Activated CD8-positive, alpha-beta memory T cell treated with anti-CD3 and anti-CD28 coated beads, Interleukin-2, amount 50 U/mL, for 4 hours (primary cell): ENCODE data around the gene MISFA.
"Not testable (repeated sequence)": the region's sequence is repeated elsewhere in the genome, so short reads cannot be mapped to it uniquely, and the experiment has no call there.

Experiments used
- DNase-seq: peaks from one replicate; pipeline ENCODE4 v3.0.0-alpha.2; 2020

The MISFA gene

GRCh38 chr11:18618342-18619025, 18.9 kb downstream of the MISFA start:
- DNase-seq: no peak

DNA sequence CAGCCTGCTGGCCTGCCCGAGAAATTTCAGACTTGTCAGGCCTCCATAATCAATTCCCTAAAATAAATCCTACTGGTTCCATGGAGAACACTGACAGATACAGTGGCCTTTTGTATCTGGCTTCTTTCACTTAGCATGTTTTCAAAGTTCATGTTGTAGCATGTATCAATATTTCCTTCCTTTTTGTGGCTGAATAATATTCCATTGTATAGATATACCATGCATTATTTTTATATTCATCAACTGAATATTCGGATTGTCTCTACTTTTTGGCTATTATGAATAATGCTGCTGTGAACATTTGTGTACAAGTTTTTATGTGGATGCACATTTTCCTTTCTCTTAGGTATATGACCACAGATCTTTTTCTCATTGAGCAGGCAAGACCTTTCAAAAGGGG, 24.1 kb downstream of the MISFA start:
- DNase-seq: no peak

- no peak for DNase-seq
These were observed 24.6 kb downstream of the MISFA start for GRCh38 chr11:18624161-18624560.

DNA sequence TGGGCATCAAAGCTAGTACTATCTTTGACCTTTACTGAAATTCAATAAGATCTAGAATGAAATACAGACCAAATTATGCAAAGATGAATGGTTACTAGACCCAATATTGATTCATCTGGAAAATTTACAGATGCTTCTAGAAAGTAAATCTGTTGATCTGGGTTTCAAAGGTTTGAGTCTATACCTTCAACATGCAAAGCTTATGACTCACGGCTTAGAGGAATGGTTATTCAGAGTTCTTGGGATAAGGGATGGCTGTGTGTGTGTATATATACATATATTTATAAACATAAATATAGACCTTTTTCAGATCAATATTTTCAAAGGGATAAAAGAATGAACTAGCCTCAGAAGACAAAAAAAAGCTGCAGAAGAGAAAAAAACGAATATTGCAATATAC, 33.3 kb downstream of the MISFA start:
- no peak for DNase-seq

DNA sequence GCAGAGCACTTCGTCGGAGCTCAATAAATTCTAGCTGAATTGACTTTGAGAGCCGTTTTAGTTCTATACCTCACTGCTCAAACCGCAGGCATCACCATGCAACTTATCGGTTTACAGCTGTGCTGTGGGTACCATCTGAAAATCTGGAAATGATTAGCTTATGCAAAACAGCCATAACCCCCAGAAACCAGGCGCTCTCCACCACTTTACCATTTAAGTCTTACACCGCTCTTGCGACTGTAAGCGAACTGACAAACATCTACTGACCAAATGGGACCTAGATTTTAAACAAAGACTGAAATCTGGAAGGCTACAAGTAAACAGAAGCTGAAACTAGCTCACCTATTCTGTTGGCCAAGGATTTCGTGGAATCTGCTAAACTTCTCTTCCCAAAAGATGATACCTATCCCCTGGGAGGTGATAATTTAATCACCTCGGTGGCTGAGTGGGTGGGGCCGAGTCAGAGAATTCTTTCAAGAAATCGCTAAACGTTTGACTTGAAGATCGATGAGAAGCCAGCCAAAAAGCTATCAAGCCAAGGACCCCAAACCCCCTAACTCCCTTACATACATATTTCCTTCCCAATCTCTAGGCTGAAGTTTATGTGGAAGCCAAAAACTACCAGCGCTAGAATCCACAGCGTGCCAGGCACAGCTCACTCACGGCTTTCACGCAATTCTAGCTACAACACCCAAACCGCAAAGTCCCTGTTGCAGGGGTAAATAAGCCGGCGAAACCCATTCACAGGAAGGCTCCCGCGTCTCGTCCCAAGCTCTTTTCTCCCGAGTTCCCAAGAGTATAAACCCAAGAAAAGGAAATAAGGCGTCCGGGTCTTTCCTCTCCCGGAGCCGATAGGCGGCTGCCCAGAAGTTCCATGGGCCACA, 33.9 kb downstream of the MISFA start:
- no peak for DNase-seq

DNA sequence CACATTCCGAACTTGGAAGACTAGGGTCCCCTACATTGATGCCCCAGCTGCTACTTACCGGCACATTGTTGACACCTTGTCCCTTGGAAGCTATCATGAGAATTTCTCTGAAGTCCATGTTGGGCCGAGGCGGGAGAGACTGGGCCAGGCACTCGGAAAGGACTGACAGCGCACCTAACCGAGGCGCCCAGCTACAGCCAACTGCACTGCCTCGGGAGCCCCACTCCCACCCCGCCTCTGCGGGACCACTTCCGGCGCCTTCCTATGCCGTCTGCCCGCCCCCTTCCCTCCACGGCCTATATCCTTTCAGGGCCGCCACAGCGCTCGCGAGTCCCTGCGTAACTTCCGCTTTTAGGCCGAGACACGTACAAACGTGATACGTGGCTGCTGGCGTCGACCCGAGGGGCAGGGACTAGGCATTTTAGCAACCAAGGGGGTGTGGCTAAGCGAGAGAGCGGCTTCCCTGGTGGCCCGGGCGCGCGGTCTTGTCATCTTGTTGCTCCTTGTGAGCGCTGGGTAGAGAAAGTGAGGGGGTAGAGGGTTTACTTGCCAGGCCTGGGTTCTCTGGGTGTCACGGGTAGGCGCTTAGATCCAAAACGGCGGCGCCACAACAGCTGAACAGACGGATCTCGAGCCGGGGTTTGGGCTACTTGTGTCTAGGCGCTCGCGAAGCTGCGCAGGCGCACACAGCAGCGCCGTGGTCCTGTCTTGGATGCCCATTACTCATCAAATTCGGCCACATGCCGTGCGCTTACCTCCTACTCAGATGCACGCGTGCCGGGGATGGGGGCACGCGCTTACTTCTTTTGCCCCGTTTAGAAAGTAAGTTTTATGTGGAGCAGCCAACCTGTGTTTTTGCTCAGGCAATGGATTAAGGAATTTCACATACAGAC, 34.8 kb downstream of the MISFA start, which contains the start of gene SPTY2D1:
Gene SPTY2D1 (minus strand): TSS at position 203 of the 893 bp plus-strand sequence. CDS start 85 bp downstream, at position 118.
- peak; percentile 96 for DNase-seq

GRCh38 chr11:18641677-18642076, 42.1 kb downstream of the MISFA start:
- no peak for DNase-seq

DNA sequence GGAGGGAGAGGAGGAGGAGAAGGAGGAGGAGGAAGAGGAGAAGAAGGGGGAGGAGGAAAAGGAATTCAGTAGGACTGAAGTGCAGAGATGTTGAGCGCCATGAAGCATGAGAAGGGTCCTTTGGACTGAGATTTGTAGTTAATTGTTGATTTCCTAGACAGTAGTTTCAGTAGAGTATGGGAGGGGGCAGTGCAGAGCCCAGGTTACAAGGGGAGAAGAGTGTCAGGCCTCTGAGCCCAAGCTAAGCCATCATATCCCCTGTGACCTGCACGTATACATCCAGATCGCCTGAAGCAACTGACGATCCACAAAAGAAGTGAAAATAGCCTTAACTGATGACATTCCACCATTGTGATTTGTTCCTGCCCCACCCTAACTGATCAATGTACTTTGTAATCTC, 43.4 kb downstream of the MISFA start:
- DNase-seq: not testable (repeated sequence)

DNA sequence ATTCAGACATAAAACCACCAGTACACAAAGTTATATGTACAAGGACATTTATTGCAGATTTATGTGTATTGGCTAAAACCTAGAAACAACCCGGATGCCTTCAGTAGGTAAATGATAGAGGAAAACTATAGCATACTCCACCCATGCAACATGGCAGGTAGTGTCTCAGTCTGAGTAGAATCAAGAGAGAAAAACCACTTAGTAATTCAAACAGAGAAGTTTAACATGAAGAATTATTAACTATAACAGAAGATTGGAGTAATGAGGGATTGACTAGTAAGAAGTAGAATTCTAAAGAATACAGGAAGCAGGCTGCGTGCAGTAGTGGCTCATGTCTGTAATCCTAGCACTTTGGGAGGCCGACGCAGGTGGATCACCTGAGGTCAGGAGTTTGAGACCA, 50.8 kb downstream of the MISFA start:
- DNase-seq: no peak

DNA sequence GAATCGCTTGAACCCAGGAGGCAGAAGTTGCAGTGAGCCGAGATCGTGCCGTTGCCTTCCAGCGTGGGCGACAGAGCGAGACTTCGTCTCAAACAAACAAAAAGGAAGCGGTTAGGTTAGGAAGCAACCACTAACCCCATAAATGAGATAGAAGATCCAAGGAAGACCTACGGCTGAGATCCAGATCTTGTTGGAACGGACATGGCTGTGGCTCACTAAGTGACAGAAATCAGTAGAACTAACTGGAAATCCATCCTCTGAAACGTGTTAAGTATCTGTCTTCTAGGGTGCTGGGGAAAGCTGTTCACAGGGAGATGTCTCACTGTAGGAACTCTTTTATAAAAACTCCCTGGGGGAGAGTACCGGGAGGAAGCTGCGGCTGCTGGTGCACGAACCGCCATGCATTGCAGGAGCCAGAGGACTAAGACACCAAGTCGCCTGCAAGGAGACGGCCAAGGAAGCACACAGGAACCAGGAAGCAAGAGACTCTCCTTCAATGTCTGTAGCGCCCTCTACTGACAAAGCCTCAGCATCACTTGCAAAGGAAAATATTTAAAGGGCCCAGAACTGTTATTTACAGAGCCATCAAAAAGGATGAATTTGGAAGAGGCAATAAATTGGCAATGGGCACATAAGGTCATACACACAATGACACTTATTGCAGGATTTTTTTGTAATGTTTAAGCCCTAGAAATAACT, 51.4 kb downstream of the MISFA start:
- no peak for DNase-seq
